HG03432 (cell line): ENCODE data around the gene RNF149.

Experiments
- ATAC-seq: cut with Tn5 transposase; IDR thresholded peaks from one replicate; pipeline ENCODE4 v1.9.1; 2021; ENCODE audit warnings: mild to moderate bottlenecking, moderate library complexity; ENCODE audit not compliant: unreplicated experiment

The RNF149 gene

DNA sequence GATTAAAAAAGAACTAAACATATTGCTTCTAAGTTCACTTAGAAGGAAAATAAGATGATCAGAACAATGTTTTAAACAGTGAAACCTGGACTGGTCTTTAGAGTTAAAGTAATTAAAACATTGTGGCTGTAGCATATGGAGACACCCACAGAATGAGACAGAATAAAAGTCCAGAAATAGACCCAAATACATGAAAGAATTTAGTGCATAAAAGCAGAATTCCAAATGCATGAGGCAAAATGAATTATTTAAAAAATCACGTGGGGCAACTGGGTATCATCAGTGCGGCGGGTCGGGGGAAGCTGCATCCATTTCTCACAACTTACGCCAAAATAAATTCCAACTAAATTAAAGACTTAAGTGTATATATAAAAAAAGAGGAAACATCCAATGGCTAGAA lies 12.1 kb downstream of the RNF149 start:
- ATAC-seq, result no peak

DNA sequence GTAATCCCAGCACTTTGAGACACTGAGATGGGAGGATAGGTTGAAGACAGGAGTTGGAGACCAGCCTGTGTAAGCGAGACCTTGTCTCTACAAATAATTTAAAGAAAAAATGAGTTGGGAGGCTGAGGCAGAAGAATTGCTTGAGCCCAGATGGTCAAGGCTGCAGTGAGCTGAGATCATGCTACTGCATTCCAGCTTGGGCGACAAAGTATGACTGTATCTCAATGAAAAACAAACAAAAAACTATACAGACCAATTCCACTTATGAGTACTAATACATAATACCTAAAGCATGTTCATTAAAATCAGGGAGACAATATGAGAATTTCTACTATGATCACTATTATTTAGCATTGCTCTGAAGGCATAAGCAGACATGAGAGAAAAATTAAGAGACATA lies 12.6 kb downstream of the RNF149 start:
- no peak for ATAC-seq

DNA sequence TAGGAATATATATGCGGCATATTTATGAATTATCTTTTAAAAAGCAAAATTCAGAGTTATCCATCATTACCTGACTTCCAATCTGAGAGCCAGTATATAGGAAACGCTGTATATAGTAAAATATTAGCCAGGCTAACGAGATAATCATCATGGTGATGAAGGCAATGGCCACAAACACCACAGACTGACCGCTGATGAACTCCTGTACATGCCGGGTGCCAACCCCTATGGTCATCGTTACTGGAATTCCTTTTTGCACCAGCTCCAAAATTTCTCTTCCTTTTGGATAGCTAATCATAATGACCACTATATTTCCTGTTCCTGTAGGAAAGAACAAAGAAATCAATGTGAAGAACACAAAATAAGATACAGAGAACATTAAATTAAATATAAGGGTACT lies 13.6 kb downstream of the RNF149 start:
- ATAC-seq, result no peak

DNA sequence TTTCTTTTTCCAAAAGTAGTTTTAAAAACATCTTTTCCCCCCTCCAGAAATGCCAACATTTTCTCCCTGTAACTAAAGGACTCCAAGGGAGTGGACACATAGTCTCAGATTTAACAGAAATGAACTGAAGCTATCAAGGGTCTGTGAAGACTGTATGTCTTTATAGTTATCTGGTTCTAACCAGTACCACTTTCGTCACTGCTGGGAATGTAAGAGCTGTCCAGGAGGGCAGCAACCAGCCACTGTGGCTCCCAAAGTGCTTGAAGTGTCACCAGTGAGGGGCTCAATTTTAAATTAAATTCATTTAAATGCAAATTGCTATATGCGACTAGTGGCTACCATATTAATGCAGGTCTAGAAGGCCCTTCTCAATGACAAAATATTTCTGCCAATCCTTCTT lies 15.0 kb downstream of the RNF149 start:
- no peak for ATAC-seq

DNA sequence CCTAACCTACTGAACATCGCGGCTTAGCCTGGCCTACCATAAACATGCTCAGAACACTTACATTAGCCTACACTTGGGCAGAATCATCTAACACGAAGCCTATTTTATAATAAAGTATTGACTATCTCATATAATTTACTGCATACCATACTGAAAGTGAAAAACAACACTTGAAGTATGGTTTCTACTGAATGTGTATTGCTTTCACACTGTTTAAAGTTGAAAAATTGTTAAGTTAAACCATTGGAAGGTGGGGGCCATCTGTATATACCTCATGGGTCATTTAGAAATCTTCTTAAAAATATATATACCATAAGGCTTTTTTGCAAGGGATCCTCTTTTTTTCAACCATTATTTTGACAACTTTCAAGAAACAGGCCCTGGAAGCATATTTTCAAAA lies 16.5 kb downstream of the RNF149 start:
- no peak for ATAC-seq

DNA sequence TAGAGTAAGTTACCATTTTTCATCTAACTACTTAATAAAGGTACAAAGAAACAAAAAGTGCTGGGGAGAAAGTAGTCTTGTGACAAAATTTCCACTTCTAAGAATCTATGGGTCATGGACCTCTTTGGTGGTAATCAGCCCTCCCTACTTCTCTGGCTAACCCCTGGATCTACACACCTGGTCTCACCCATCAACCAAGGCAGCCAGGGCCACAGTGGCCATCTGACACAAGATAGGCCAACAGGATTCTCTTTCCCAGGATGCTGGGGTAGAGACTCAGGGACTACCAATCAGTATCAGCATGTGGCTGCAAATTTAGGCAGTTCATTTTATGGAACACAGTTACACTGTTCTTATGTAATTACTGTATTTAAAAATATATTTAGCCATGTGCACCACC lies 17.8 kb downstream of the RNF149 start:
- no peak for ATAC-seq

DNA sequence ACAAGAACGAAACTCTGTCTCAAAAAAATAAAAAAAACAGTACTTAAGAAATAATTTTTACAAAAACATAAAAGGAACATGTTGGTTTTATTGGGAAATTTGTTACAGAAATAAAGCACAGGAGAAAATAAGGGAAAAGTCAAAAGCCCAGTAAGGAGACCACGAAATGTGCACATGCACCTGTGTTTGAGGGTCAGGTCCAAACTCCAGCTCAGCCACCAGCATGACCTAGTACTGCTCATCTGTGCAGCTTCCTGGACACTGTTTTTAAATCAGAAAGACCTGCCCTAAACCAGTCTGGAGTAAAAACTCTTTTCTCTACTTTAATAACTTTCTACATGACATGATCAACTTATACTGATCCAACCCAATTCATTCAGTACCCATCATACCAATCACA lies 21.2 kb downstream of the RNF149 start:
- no peak for ATAC-seq

DNA sequence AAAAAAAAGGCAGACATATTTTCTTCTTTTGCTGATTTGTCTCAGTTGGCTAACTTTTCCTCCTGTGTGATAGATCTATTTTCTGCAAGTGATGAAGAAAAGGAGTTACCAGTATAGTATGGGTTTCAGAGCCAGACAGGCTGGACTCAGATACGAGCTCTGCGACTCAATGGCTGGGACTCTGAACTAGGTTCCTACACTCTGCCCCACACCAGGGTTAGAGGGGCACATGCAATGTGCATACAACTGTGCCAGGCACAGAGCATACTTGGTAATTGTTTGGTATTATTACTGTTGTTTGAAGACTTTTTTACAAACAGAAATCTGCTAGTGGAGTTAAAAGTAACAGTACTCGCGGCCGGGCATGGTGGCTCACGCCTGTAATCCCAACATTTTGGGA lies 21.8 kb downstream of the RNF149 start:
- ATAC-seq, result no peak

DNA sequence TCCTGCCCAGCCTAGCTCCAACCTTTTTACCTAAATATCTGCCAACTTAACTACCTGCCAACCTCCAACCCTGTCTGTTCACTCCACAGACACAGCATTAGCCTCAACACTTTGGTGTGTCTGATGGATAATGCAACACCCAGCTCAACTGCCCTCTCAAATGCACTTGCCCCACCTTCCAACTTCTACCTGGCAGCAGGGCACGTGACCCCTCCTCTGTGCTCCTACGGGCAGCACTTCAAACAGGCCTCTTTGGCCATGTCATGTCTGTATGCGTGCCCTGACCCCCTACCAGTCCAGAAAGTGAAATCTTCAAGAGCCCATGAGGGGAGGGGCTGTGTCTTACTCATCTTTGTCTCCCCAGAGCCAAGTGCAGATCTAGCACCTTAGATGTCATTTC lies 25.5 kb downstream of the RNF149 start:
- ATAC-seq, result no peak

DNA sequence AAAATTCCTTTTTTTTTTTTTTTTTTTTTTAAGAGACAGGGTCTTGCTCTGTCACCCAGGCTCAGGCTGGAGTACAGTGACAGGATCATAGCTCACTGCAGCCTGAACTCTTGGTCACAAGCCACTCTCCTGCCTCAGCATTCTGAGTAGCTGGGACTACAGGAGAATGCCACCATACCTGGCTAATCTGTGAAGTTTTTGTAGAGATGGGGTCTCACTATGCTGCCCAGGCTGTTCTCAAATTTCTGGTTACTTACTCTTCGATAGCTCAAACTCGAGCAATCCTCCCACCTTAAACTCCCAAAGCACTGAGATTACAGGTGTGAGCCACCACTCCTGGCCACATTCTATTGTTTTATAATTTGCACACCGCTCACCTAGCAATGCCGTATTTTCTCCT lies 27.0 kb downstream of the RNF149 start:
- ATAC-seq, result no peak

DNA sequence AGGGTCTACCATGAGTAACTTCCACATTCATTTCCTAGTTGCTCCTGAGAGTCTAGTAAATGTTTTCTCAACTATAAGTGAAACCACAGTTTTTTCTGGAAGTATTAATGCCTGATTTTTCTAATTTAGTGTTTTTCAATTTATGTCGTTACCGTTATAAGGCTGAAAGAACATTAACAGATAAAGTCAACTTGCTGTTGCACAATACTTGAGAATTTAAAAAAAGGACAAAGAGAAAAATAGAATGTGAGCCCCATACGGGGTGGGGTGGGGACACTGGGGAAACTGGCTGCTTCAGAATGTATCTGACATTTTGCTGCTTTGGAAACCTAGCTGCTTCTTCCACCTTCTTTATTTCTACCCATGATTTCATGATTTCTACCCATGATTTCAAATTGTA lies 29.6 kb downstream of the RNF149 start:
- no peak for ATAC-seq

DNA sequence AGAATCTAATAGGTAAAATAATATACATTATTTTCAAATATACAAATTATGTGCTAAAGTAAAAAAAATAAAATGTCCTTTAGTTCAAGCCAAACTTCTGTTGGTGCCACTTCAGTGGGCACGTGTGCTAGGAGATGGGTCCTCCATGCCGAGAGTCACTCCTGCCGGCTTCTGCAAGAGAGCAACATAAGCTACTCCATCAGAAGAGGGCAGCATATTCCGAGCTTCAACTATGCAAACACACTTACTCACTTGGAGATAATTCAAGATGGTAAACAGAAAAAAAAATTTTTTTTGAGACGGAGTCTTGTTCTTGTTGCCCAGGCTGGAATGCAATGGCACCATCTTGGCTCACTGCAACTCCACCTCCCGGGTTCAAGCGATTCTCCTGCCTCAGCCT lies 31.4 kb downstream of the RNF149 start:
- ATAC-seq, result no peak

DNA sequence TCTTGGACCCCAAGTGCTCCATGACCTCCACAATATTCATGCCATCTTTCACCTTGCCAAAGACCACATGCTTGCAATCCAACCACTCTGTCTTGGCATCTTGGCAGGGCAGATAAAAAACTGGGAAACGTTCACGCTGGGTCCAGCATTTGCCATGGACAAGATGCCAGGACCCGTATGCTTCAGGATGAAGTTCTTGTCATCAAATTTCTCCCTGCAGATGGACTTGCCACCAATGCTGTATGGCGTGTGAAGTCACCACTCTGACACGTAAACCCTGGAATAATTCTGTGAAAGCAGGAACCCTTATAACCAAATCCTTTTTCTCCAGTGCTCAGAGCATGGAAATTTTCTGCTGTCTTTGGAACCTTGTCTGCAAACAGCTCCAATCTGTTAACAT lies 34.4 kb downstream of the RNF149 start:
- ATAC-seq, result no peak

DNA sequence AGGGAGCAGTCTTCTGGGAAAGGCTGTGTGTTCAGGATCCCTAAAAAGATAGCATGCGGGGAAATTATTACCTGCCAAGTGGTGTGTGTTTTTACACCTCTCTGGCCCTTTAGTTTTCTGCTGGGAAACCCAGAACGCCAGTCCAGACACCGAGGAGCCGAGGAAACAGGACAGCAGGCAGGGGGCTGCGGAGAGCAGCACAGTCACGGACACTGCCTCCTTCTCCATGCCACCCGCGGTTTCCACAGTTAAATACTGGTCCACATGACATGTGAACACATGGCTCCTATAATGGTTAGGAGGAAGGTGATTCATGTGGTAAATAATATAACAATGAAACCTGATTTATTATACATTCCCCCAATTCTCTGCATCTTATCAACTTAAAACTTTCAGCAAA lies 35.4 kb downstream of the RNF149 start:
- no peak for ATAC-seq

DNA sequence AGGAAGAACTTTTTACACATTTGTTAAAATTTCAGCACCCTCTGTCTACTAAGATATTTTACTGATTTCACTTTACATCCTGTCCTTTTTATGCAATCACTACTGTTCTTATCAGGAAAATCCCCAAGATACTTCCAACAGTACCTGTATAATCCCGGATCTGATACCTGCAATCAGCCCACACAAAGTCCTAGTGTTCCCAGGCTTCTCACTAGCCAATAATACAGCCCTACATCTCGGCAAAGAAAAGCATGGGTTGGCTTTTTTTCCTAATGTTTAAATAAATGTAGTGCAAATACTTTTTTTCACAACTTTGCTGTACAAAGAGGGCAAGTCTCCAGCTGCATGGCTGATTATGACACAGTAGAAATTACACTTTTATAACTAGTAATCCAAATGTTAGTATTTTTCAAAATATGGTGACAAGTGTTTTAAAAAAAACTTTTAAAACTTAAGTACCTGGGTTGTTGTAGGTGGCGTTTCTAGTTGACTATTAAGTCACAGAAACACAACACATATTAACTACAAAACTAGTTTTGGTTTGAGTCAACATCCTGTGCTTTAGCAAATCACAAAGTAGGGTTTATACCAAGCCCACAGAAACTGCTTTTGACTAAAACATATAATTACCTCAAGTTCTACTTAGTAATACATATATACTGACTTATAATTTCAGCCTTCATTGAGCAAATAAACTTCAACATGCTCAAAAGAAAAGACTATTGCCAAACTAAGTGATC lies 36.3 kb downstream of the RNF149 start:
- peak; percentile 85 for ATAC-seq

DNA sequence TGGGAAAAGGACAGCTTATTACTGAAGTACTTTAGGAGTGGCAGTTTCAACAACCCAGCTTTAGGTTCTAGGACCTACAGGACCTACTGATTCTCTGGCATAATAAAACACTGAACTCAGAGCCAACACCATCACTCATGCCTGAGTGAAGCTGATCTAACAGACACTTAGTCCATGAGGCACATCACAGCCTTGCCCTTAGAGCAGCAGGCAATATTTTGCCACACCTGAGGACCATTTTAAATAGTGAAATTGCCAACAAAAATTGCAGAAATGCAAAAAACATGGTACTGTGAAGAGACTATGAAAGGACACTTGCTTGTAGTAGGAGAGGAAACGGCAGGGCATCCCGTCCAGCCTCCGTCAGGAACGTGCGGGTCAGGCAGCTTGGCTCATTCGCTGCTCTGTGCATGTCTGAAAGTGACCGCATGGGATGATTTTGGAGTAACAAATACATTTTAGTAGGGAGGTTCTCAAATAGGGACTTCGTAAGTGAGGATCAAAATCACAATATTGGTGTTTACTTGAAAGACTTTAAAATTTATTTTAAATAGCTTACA lies 37.7 kb downstream of the RNF149 start:
- no peak for ATAC-seq

DNA sequence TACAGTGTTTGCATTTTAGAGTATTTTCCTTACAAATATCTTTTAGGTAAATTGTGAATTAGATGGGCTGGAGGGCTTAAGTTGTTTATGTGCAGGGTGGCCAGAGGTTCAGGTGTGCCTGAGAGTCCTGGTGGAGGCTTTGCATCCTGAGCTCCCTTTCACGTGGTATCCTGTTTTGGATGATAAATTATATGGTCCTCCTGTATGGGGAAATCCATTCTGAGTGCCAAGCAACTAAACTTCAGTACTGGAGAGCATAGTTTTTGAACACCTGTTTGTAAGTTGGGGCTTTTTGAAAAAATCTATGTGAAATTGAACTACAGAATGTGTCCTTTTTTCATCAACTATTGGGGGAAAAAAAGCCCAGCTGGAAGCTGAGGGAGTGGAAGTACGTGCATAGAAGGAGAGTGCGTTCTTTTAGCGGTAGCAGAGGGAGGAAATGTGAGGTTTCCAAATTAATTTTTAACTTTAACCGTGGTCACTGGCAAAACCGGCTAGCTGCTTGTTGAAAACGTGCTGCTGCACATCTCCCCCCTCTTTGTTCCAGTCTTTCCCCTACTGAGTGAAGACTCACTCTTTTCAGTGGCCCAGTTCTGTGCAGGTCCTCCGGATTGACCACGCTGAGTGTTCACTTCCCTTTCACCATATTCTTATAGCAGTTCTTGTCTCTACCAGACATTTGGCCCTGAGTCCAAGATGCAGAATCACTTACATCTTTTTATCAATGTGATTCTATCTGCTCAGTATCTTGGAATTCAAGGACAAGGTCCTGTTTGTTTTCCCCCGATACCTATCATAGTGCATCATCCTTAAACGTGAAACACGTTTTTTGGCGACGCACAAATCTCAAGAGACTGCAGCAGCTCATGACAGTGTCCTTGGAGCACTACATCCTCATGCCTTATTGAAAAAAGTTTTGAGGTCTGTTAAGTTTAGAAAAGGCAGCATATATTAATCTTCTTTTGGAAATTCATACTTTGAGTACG lies 40.5 kb downstream of the RNF149 start:
- ATAC-seq, result peak; percentile 63

DNA sequence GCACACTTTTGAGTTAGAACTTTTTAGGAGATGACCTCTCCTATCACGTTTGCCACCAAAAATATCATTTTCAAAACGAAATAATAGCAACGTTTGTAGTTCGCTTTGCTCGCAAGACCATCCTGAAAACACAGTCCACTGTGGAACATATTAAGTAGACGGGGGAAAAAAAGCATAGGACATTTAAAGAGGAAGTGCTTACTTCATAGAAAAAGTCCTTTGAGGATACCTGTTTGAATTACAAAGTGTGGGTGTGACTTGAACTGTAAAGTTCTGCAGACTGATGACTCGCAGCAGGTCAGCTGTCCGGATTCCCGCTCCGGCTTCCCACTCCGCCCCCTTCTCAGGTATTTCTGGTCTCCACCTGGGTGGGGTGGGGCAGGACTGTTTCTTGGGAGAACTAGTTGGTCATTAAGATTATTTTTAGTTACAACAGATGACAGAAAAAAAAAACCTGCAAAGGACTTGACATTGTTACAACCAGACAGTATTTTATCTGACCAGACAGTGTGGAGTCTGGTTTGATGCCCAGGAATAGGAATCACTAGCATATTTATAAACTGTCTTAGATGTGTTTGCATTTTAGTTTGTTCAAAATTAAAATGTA lies 42.5 kb downstream of the RNF149 start:
- no peak for ATAC-seq

DNA sequence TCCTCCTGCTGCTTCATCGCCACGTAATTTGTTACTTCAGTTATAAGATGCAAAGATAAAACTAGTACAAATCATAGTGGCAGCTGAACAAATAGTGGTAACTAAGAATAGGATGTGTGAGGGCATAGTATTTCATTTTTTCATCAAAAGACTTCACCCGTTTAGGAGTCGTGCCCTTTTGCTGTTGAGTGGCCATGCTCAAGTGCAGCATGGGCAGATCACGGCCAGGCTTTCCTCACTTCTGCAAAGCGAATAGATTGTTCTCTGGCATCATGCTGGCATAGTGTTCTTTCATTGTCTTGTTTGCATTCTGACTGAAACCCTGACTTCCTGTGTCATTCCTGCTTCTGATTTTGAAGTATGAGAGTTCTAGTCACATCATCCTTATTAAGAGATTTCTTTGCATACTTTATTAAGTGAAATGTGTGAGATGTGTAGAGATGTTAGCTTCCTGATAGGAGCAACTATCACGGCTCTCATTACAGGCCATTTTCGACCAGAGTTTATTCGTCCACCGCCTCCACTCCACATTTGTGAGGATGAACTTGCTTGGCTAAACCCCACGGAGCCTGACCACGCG lies 44.1 kb downstream of the RNF149 start:
- ATAC-seq, result no peak

DNA sequence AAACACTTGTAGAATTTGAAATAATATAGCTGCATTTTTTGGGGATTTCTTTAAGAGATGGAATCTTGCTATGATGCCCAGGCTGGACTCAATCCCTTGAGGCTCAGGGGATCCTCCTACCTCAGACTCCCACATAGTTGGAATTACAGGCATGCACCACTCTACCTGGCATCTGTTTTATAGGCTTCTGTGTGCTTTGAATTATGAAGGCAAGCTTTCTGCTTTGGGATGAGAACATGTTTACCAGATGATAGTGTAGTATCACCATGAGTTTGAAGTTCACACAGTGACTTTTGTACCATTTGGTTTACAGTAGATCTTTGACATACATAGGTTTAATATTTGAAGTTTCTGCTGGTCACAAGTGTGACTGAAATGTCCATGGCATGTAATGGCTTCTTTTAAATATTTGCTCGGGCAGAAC lies 45.1 kb downstream of the RNF149 start:
- no peak for ATAC-seq

DNA sequence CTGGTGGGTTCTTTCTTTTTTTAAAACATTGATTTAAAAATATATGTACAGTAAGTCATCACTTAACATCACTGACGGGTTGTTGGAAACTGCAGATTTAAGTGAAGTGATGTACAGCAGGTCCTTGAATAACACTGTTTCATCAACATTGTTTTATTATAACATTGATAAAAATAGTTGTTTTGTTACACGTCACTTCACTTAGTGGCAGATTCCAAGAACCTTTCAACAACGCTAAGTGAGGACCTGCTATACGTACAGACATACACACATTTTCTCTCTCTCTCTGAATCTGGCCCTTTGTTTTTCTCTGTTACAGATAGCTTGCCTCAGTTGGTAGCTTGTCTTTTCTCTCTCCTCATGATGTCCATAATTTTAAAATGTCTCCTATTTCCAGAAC lies 46.4 kb downstream of the RNF149 start:
- ATAC-seq, result no peak
